Stomach (tissue), 9 donors: ENCODE data around the gene AATF. TPM values are rescaled to one million over a fixed set of nuclear protein-coding genes. Genes with fewer than 3 reads are reported as not detected.
A peak's percentile ranks its signal among the peaks of the same experiment; 100 is the strongest.
"Not testable (repeated sequence)": the region's sequence is repeated elsewhere in the genome, so short reads cannot be mapped to it uniquely, and the experiment has no call there.

Experiments used
- DNase-seq, 2 donors: peaks; one replicate each; pipeline versions ENCODE4 v3.0.0 to v3.0.0-alpha.2; 2013 to 2019
- H3K27ac ChIP-seq, 5 donors: fragments of 200-600 bp in 4 of 5; sonication (generic) in 4 of 5; one replicate each; pipeline ENCODE4 v1.5.1; 2013 to 2019; ENCODE audit warnings: mild to moderate bottlenecking in 1 of 5, moderate library complexity in 1 of 5
- H3K27me3 ChIP-seq, 3 donors: fragments of 200-600 bp; sonication (generic); one replicate each; pipeline ENCODE4 v1.5.1; 2017 to 2019; ENCODE audit warnings: mixed run types in 1 of 3
- H3K36me3 ChIP-seq, 4 donors: fragments of 200-600 bp; sonication (generic); 1 replicate in 3 of 4; 2 replicates in 1 of 4; pipeline ENCODE4 v1.5.1; 2016 to 2019
- H3K4me1 ChIP-seq, 4 donors: fragments of 200-600 bp; sonication (generic); one replicate each; pipeline ENCODE4 v1.5.1; 2016 to 2019
- H3K4me3 ChIP-seq, 4 donors: fragments of 200-600 bp; sonication (generic) in 3 of 4; one replicate each; pipeline ENCODE4 v1.5.1; 2016 to 2019; ENCODE audit warnings: mild to moderate bottlenecking in 1 of 4
- H3K9me3 ChIP-seq, 4 donors: fragments of 200-600 bp; sonication (generic); one replicate each; pipeline ENCODE4 v1.5.1; 2016 to 2019
- CTCF ChIP-seq, 7 experiments: fragments of 450-650 bp in 4 of 7; fragments of 200-600 bp in 3 of 7; sonication (generic) in 3 of 7; IDR thresholded peaks; one replicate each; pipeline ENCODE4 v1.5.1; 2016 to 2019; ENCODE audit warnings: antibody characterized with exemption in 7 of 7, control low read depth in 2 of 7, mild to moderate bottlenecking in 1 of 7
- EP300 ChIP-seq: sonication (generic); formaldehyde crosslinking; IDR thresholded peaks from one replicate; pipeline ENCODE4 v1.6.1; 2017; ENCODE audit warnings: antibody characterized with exemption
- POLR2A ChIP-seq, 4 donors: fragments of 450-650 bp; IDR thresholded peaks; one replicate each; pipeline ENCODE4 v1.6.1; 2016; ENCODE audit warnings: antibody characterized with exemption in 4 of 4, control low read depth in 2 of 4, mild to moderate bottlenecking in 1 of 4, moderate library complexity in 1 of 4
- POLR2AphosphoS5 ChIP-seq, 3 donors: sonication (generic); formaldehyde crosslinking; IDR thresholded peaks; one replicate each; pipeline ENCODE4 v1.6.1; 2016; ENCODE audit warnings: antibody characterized with exemption in 3 of 3
- WGBS, 5 donors: extraction: QIAGEN DNeasy Blood & Tissue Kit in 3 of 5; methylation state at CpG; one replicate each; pipeline versions ENCODE4 v1.1.5 to v1.1.7; 2013 to 2018; 5-methylcytosine and 5-hydroxymethylcytosine counted together
- intact Hi-C: fragments of 100-400 bp; cut with DNase I; formaldehyde crosslinking; loops from one replicate; pipeline ENCODE4 v1.15.1; 2023; ENCODE audit warnings: low total_unique reads
- polyA plus RNA-seq, 3 donors: library from polyadenylated mRNA; stranded (reverse); fragments of 200-250 nt; gene quantifications; one replicate each; pipeline ENCODE4 v1.2.3, GENCODE V29; 2013
- total RNA-seq, 5 donors: library from RNA; depleted of rRNA; stranded (reverse); fragments of >200 nt; gene quantifications; one replicate each; pipeline versions ENCODE4 v1.1.0 to v1.2.3, GENCODE V29; 2014 to 2016
- donor health status: healthy with polysubstance abuse.
- donor health status: Bipolar disorder and iron deficiency.
- donor health status: healthy.

AATF gene
- total and polyA plus RNA-seq, 8 donors = 5.3 to 52.7 (median 24.7) TPM

GRCh38 chr17:37069087-37069486, 120.3 kb downstream of the AATF start:
- H3K36me3 ChIP-seq = no peaks in the 10 kb centered on the region
- no peaks in the 10 kb centered on the region for H3K9me3 ChIP-seq
- TF ChIP-seq POLR2A (IDR thresholded peaks at IDR 0.05) = no peak
- no peak for TF ChIP-seq CTCF (IDR thresholded peaks at IDR 0.05)
- TF ChIP-seq POLR2AphosphoS5 (IDR thresholded peaks at IDR 0.05) = no peak
- TF ChIP-seq EP300 = no peak
- no peak overlapping the region for H3K4me3 ChIP-seq
- DNase-seq = no peak
- intact Hi-C loops = no loop called here
- H3K4me1 ChIP-seq = peaks cover 9 to 37% (median 21%) of the 10 kb centered on the region in 4 donors
- H3K27me3 ChIP-seq = peaks cover 0 to 43% (median 0%) of the 10 kb centered on the region in 3 donors
- H3K27ac ChIP-seq = peak overlapping the region in 1 of 5 donors; percentile 79
- WGBS, 5 donors = 41 to 70% (median 57%) methylated on average over 3 of the region's 3 CpGs

GRCh38 chr17:37073464-37073863, 124.7 kb downstream of the AATF start:
- DNase-seq, intact Hi-C loops, H3K4me3 ChIP-seq, H3K36me3 ChIP-seq, H3K27me3 ChIP-seq, H3K27ac ChIP-seq, H3K4me1 ChIP-seq, H3K9me3 ChIP-seq: not testable (repeated sequence)
- WGBS, 5 donors = 70 to 75% (median 72%) methylated on average over 3 of the region's 3 CpGs

GRCh38 chr17:37079065-37079708, 130.4 kb downstream of the AATF start:
- Histone ChIP-seq H3K4me1 (peaks cover 0 to 5% (median 3%) of the 10 kb centered on the region in 4 donors), H3K27ac (no peak overlapping the region), H3K36me3 (no peaks in the 10 kb centered on the region), H3K4me3 (no peak overlapping the region), H3K27me3 (no peaks in the 10 kb centered on the region), H3K9me3 (peaks cover 0 to 11% (median 2%) of the 10 kb centered on the region in 4 donors)
- TF ChIP-seq CTCF (IDR thresholded peaks at IDR 0.05) (no peak), POLR2A (IDR thresholded peaks at IDR 0.05) (no peak), POLR2AphosphoS5 (IDR thresholded peaks at IDR 0.05) (no peak), EP300 (no peak)
- DNase-seq = no peak
- WGBS, 5 donors = 92 to 97% (median 95%) methylated on average over 2 of the region's 2 CpGs
- intact Hi-C loops = no loop called here

- TF ChIP-seq EP300 (no peak), POLR2AphosphoS5 (IDR thresholded peaks at IDR 0.05) (no peak), POLR2A (IDR thresholded peaks at IDR 0.05) (no peak), CTCF (IDR thresholded peaks at IDR 0.05) (no peak)
- Histone ChIP-seq H3K27ac (no peak overlapping the region), H3K36me3 (peaks cover 0 to 2% (median under 1%) of the 10 kb centered on the region in 4 donors), H3K4me3 (no peak overlapping the region), H3K9me3 (peaks cover 0 to 11% (median 2%) of the 10 kb centered on the region in 4 donors), H3K27me3 (no peaks in the 10 kb centered on the region), H3K4me1 (peaks cover 0 to 6% (median 5%) of the 10 kb centered on the region in 4 donors)
- WGBS, 5 donors = 87 to 100% (median 95%) methylated on average over 1 of the region's 1 CpG
- DNase-seq = no peak
- intact Hi-C loops = no loop called here
Observed at GRCh38 chr17:37079735-37080134, 131.0 kb downstream of the AATF start.

- no peak overlapping the region for H3K4me3 ChIP-seq
- no peak for DNase-seq
- peaks cover 0 to 11% (median 2%) of the 10 kb centered on the region in 4 donors for H3K9me3 ChIP-seq
- peaks cover 0 to 6% (median 5%) of the 10 kb centered on the region in 4 donors for H3K4me1 ChIP-seq
- TF ChIP-seq POLR2AphosphoS5 (IDR thresholded peaks at IDR 0.05) (no peak), EP300 (no peak), POLR2A (IDR thresholded peaks at IDR 0.05) (no peak)
- intact Hi-C loops = no loop called here
- no peak overlapping the region for H3K27ac ChIP-seq
- H3K36me3 ChIP-seq = peaks cover 4 to 17% (median 15%) of the 10 kb centered on the region in 4 donors
- 79 to 89% (median 84%) methylated on average over 5 of the region's 5 CpGs for WGBS, 5 donors
- H3K27me3 ChIP-seq = no peaks in the 10 kb centered on the region
Observed at GRCh38 chr17:37081287-37081686, 132.5 kb downstream of the AATF start.
